Kidney (tissue), 14 donors: Measurements from ENCODE around the gene RNF145. TPM values are rescaled to one million over a fixed set of nuclear protein-coding genes. Genes with fewer than 3 reads are reported as not detected.

ENCODE experiments used
- DNase-seq, 5 donors: peaks; one replicate each; pipeline ENCODE4 v3.0.0-alpha.2; 2013 to 2020
- FAIRE-seq: peaks from 2 replicates; lab custom pipeline; 2012; peaks lifted over from hg19 to GRCh38; lab: Jason Lieb, UNC
- H3K27ac ChIP-seq, 2 donors: one replicate each; pipeline ENCODE4 v1.7.0; 2013; ENCODE audit warnings: low read depth in 2 of 2, low read length in 2 of 2, inconsistent platforms in 1 of 2
- H3K27me3 ChIP-seq: one replicate; pipeline ENCODE4 v1.7.1; 2013; ENCODE audit warnings: low read length, inconsistent platforms; ENCODE audit not compliant: control insufficient read depth, insufficient read depth
- H3K36me3 ChIP-seq, 3 donors: one replicate each; pipeline versions ENCODE4 v1.7.0 to v1.7.1; 2013; ENCODE audit warnings: low read length in 3 of 3, control low read depth in 1 of 3, inconsistent platforms in 1 of 3; ENCODE audit not compliant: insufficient read depth in 3 of 3, control insufficient read depth in 2 of 3
- H3K4me1 ChIP-seq, 3 donors: one replicate each; pipeline versions ENCODE4 v1.7.0 to v1.7.1; 2013; ENCODE audit warnings: low read length in 3 of 3, inconsistent platforms in 1 of 3, low read depth in 1 of 3; ENCODE audit not compliant: control insufficient read depth in 2 of 3, insufficient read depth in 2 of 3
- H3K4me3 ChIP-seq, 3 donors: one replicate each; pipeline versions ENCODE4 v1.7.0 to v1.8.1; 2013; ENCODE audit warnings: low read length in 3 of 3, control low read depth in 1 of 3, inconsistent platforms in 1 of 3
- H3K9ac ChIP-seq, 3 donors: one replicate each; pipeline versions ENCODE4 v1.7.0 to v1.7.1; 2013; ENCODE audit warnings: low read length in 3 of 3, control low read depth in 1 of 3, inconsistent platforms in 1 of 3
- H3K9me3 ChIP-seq, 3 donors: one replicate each; pipeline versions ENCODE4 v1.7.0 to v1.7.1; 2013; ENCODE audit warnings: low read length in 3 of 3, control low read depth in 1 of 3, inconsistent platforms in 1 of 3; ENCODE audit not compliant: control insufficient read depth in 2 of 3, insufficient read depth in 1 of 3
- intact Hi-C: fragments of 100-400 bp; cut with DNase I; formaldehyde crosslinking; loops from one replicate; pipeline ENCODE4 v1.11.1; 2022
- polyA plus RNA-seq: library from polyadenylated mRNA; stranded (reverse); fragments of 350-450 nt; fragmentation: Illumina TruSeq; extraction: RNeasy Lipid Tissue Mini Kit (QIAGEN cat#74804); gene quantifications from one replicate; pipeline ENCODE4 v1.2.3, GENCODE V29; 2014; ENCODE audit warnings: low read depth, low replicate concordance; ENCODE audit not compliant: insufficient read depth
- total RNA-seq: library from RNA; stranded (reverse); fragmentation: NEBNext Ultra II Directional; extraction: Animal tissue kit (Norgen Biotek cat#: 25700); gene quantifications from one replicate; pipeline ENCODE4 v1.2.1, GENCODE V29; 2021
- TF ChIP-seq, protein P1 (sequence below): IDR thresholded peaks from 3 replicates; pipeline ENCODE4 v1.5.1; 2012; ENCODE audit warnings: mild to moderate bottlenecking, moderate library complexity, borderline replicate concordance; ENCODE audit not compliant: insufficient read depth; ENCODE audit errors: extremely low read depth
- donor health status: control.
- donor health status: control.
- donor health status: control.
- donor health status: control.
- donor health status: control.
- donor health status: DM: yes; HTN: yes; CAD: no.
- donor health status: Normal renal cell carcinoma (clear cell type).

The RNF145 gene
- total and polyA plus RNA-seq, 2 donors from 2014 or later = 29.6 to 66.5 TPM

DNA sequence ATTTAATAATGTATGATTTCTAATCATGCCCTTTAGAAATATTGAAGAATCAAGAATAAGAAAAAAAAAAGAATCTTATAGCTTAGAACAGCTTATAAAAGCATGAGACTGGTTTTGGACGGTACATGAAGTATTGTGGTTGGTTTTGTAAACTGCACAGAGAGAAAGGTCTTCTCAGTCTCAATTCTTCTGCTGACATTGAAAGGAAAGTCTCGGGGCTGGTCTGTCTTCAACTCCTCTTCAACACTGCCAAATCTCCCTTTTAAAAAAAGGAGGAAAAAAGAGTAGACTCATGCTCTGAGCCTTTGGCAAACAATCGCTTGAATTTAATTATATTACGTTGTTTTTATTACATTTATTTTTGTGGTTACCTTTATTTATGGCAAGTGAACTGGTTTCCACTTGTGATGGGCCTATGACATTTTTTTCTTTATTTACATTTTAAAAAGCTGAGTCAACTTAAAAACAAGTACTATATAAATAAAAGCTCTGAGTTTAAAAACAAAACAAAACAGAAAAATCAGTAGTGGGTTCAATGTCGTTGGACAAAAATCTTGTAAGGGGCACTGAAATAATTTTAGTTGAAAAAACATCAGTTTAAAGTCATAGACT, 76.8 kb downstream of the RNF145 start:
- no peaks in the 10 kb centered on the region for H3K9me3 ChIP-seq
- no peaks in the 10 kb centered on the region for H3K27me3 ChIP-seq
- H3K36me3 ChIP-seq = no peaks in the 10 kb centered on the region
- H3K4me3 ChIP-seq = no peak overlapping the region
- FAIRE-seq (no peak), DNase-seq (no peak)
- intact Hi-C loops = no loop called here
- H3K9ac ChIP-seq = no peak overlapping the region
- H3K27ac ChIP-seq = no peak overlapping the region
- TF ChIP-seq, protein P1, sequence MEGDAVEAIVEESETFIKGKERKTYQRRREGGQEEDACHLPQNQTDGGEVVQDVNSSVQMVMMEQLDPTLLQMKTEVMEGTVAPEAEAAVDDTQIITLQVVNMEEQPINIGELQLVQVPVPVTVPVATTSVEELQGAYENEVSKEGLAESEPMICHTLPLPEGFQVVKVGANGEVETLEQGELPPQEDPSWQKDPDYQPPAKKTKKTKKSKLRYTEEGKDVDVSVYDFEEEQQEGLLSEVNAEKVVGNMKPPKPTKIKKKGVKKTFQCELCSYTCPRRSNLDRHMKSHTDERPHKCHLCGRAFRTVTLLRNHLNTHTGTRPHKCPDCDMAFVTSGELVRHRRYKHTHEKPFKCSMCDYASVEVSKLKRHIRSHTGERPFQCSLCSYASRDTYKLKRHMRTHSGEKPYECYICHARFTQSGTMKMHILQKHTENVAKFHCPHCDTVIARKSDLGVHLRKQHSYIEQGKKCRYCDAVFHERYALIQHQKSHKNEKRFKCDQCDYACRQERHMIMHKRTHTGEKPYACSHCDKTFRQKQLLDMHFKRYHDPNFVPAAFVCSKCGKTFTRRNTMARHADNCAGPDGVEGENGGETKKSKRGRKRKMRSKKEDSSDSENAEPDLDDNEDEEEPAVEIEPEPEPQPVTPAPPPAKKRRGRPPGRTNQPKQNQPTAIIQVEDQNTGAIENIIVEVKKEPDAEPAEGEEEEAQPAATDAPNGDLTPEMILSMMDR = no peak
- H3K4me1 ChIP-seq = no peaks in the 10 kb centered on the region

DNA sequence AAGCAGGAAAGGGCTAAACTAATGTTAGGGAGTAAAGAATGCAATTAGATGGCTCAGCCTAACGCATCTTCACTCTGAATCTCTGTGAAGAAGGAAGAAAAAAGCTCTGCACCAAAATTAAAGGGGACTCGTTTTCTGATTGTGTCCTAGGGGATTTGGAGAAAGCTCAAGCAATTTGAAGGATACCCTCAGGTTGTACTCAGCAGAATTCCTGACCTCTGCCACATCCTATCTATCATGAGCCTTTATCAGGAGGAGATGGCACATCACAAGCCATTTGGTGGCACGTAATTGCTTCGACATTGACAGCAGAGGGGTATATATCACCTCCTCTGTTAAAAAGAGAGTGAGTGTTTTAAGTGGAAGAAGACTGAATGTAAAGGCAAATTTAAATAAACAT, 77.4 kb downstream of the RNF145 start:
- no peak overlapping the region for H3K27ac ChIP-seq
- no peaks in the 10 kb centered on the region for H3K4me1 ChIP-seq
- TF ChIP-seq, protein P1 = no peak
- FAIRE-seq (no peak), DNase-seq (no peak)
- H3K36me3 ChIP-seq = no peaks in the 10 kb centered on the region
- no peak overlapping the region for H3K4me3 ChIP-seq
- H3K9me3 ChIP-seq = no peaks in the 10 kb centered on the region
- intact Hi-C loops = no loop called here
- no peaks in the 10 kb centered on the region for H3K27me3 ChIP-seq
- no peak overlapping the region for H3K9ac ChIP-seq

- Histone ChIP-seq H3K27me3 (no peaks in the 10 kb centered on the region), H3K36me3 (no peaks in the 10 kb centered on the region), H3K9me3 (no peaks in the 10 kb centered on the region), H3K27ac (no peak overlapping the region), H3K4me1 (no peaks in the 10 kb centered on the region), H3K4me3 (no peak overlapping the region), H3K9ac (no peak overlapping the region)
- DNase-seq (no peak), FAIRE-seq (no peak)
- TF ChIP-seq, protein P1 = no peak
- intact Hi-C loops = no loop called here
Observed at GRCh38 chr5:159130871-159131270, 78.5 kb downstream of the RNF145 start.

GRCh38 chr5:159128070-159128541, 81.2 kb downstream of the RNF145 start:
- H3K9ac ChIP-seq = no peak overlapping the region
- intact Hi-C loops = no loop called here
- no peaks in the 10 kb centered on the region for H3K4me1 ChIP-seq
- H3K9me3 ChIP-seq = peaks cover 0 to 7% (median 0%) of the 10 kb centered on the region in 3 donors
- no peaks in the 10 kb centered on the region for H3K27me3 ChIP-seq
- FAIRE-seq = no peak
- no peak for DNase-seq
- TF ChIP-seq, protein P1 = no peak
- H3K4me3 ChIP-seq = no peak overlapping the region
- H3K36me3 ChIP-seq = no peaks in the 10 kb centered on the region
- no peak overlapping the region for H3K27ac ChIP-seq
